Left kidney (tissue), 2 donors: ENCODE results near the gene TCOF1. TPM values are rescaled to one million over a fixed set of nuclear protein-coding genes. Genes with fewer than 3 reads are reported as not detected.
"Not testable (repeated sequence)": the region's sequence is repeated elsewhere in the genome, so short reads cannot be mapped to it uniquely, and the experiment has no call there.

Experiments used
- DNase-seq: peaks from one replicate; pipeline ENCODE4 v3.0.0-alpha.2; 2013
- polyA plus RNA-seq: library from polyadenylated mRNA; unstranded; fragments of 120-200 nt; gene quantifications from one replicate; pipeline ENCODE4 v1.2.1, GENCODE V29; 2013; ENCODE audit not compliant: insufficient read length

TCOF1 gene
- polyA plus RNA-seq, 1 donor: 33.9 TPM

DNA sequence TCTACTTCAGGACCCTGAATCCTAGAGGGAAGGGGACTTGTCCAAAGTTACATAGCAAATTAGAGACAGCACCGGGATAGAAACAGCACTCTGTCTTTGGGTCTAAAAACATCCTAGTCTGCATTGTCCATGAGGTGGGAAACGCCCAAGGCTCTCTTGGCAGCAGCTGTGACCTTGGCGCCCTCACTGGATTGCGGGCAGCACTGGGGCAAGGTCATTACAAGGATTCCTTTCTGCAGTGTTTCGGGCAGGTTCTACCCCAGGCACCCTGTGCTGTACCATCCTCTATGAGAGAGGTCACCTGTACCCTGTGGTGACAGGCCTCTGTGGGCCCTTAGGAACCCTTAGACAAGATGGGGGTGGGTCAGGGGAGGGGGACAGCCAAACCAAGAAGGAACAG, 46.6 kb downstream of the TCOF1 start:
- DNase-seq: no peak

DNA sequence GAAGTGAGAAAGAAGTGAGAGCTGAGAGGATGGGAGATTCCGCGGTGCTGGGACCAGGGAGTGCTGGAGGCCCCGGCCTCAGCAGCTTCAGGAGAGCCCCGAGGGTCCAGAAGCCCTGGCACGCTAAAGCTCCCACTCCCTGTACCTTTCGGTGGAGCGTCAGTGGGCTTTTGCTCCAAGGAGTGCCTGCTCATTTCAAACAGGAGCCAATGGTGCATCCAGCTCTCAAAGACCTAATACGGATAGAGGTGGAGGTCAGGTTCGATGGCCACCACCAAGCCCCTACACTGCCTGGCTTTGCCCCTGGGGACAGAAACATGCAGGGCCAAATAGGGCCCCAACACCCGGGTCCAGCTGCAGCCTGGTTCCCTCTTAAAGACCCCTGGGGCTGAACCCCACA, 47.0 kb downstream of the TCOF1 start:
- DNase-seq: no peak

DNA sequence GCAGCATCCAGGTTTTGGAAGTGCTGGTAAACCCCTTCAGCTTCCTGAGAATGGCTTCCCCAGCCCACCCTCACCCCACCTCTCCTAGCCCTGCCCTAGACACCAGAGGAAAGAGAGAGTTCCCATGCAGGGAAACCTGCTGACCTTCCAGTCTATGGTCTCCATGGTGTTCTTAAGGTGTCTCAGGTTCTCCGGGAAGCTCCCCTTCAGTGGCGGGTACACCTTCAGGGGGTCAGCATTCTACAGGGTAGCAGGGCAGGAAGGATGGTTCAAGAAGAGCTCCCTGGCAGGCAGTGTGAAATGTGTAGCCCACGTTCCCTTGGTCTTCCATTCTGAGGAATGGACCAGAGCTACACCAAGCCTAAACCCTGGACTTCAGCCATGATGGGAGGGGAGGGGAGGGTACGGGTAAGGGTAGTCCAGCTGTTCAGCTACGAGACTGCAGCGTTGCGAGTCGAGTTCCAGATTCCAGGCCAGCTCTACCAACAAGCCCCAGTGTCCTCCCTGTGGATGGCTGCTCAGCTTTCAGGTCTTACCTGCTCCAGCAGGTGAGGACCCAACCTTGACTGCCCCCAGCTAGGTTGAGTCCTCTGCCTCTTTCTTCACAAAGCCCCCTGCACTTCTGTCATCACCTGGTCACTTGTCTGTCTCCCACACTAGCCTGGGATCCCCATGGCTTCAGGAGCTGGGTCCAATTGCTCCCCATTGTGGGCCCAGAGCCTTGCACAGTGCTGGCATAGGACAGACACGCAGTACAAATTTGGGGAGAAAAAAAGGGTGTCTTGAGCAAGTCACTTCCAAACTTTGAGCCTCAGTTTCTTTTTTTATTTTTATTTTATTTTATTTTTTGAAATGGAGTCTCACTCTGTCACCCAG, 47.7 kb downstream of the TCOF1 start:
- no peak for DNase-seq

DNA sequence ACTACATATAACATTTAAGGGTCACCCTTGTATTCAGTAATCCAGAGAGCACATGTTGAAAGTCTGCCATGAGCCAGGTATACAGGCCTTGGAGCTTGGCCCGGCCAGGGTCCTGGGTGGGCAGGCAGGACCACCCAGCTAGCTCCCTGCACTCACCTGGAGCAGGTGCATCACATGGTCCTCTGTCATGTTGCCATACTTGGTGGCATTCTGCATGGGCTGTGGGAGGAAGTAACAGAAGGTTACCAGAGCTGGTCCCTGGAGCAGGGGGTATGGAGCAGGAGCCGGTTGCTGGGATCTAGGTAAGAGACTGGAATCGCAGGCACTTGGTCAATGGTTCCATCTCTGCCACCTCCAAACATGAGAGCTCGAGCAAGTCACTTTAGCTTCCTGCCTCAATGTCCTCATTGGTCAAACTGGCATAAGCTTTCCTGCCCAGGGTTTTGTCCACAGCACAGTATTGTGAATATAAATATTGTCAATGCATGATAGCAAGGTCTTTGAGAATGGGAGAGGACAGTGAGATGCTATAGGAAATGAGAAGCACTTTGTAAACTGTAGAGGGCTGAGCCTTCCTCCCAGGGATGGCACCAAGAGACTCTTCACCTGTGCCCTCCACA, 48.7 kb downstream of the TCOF1 start:
- no peak for DNase-seq

DNA sequence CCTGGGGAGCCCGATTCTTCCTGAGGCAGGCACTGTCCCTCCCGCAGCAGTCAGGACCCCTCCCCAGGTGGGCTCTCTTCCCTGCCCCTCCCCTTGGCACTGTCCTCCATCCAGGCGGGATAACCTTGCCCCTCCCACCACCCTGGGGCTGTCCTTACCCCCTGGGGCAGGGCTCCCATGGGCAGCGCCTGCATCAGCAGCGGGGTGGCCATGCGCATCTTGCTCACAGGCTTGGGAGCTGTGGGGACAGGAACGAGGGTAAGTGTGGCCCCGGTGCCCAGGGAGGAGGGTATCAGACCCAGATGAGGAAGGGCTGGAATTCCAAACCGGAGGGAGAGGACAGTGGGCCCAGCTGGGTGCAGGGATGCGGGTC, 49.2 kb downstream of the TCOF1 start:
- DNase-seq: no peak

DNA sequence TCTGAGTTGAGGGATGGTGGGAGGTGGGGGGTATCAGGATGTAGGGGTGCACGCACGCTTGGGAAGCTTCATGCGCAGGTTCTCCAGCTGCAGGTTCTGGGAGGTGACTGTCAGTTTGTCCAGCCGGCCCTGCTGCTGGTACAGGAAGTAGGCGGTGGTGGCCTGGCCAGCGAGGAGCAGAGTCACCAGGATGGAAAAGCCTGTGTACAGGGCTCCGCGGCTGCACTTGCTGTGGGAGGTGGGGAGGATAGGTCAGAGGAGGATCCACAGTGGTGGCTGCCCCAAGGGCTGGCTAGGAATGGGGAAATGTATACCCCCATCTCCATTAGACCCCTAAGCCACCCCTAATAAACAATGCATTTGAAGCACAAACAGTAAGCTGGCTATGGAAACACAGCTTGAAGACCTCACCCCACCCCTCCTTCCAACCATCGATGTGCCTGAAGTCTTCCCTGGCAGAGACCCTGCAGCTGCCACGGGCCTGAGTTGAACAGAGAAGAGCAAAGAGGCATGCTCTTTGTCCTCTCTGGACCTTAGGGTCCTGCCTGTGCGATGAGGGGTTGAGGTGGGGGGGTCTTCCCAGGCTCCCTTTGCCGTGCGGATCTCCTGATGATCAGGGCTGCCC, 49.7 kb downstream of the TCOF1 start:
- no peak for DNase-seq

DNA sequence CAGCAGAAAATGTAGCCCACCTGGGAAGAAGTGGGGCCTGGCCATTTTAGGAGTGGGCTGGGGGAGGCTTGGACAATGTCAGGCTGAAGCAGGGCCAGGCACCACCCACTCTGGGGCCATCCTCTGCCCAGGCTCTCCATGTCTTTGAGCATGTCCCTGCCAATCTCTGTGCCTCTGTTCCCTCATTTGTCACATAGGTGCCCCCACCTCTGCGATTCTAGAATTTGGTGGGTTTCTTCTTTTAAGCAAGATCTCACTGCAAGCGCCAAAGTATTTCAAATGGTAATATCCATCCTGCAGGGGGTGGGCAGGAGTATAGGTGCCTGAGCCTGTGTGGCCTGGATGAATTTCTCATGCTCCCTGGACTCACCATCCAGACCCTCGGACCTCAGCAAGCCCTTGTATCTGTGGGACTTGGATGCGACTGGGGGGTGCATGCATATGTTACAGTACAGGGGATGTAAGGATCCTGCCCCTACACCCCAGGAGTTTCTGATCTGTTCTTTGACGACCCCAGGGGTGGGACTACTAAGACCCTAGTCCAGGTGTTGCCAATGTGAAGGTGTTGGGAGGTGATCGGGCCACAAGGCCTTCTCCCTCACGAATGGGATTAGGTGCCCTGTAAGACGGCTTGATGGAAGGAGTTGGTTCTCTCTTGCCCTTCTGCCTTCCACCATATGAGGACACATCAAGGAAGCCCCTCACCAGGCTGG, 50.9 kb downstream of the TCOF1 start:
- no peak for DNase-seq

DNA sequence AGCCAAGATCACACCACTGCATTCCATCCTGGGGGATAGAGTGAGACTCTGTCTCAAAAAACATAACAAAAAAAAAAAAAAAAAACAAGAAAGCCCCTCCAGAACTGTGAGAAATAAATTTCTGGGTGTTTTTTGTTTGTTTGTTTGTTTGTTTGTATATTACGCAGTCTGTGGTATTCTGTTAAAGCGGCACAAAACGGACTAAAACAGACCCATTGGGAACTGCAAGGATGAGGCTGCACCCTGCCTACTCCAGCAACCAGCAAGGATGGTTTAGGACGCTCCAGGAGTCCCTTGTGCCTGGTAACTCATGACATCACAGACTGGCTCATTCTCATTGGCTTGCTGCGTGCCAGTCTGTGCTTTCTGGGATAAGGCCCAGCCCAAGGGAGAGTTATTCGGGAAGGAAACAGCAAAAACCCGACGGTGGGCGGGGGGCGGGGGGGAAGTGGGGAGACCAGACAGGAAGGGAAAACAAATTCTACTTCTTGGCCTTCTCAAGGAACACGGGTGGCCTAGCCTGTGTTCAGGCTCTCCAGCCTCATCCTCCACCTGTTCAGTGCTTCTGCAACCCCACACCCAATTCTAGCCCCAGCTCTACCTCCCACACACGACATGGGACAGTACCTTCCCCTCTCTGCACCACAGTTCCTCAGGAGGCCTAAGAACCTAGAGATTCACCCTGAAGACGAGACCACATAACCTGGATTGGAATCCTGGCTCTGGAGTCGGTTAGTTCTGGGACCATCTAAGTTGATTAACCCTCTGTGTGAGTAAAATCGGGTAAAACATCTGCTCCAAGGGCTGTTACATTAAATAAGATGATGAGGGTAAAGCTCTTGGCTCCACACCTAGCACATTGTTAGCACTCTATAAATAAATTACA, 52.4 kb downstream of the TCOF1 start:
- peak; percentile 85 for DNase-seq

DNA sequence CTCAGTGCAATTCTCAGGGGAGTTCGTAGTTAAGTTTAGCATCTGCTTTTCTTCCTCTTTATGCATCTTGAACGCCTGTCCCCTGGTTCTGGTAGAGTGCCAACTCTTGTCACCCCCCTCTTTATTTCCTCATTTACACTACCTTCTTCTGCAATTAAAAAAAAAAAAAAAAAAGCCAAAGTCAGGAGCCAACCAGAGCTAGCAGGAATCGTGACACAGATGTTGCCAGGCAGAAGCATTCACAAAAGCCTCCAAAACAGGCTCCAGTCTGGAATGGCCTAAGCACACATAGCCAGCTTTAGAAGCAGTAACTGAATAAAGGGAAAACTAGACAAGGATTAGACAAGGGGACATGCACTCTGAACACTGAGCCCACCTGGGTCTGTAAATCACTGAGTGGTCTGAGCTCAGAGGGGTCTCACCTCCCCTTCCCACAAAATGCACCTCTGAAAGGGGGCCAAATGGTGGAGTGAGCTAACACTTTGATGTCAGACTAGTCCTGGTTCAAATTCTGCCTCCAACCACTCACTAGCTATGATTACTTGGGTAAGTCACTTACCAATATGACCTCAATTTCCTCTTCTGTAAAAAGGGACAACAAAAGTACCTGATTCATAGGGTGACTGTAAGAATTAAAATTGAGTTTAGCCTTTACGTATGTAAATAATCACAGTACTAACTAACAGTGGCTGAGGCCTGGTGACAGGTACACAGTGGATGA, 53.2 kb downstream of the TCOF1 start:
- DNase-seq: peak; percentile 77

DNA sequence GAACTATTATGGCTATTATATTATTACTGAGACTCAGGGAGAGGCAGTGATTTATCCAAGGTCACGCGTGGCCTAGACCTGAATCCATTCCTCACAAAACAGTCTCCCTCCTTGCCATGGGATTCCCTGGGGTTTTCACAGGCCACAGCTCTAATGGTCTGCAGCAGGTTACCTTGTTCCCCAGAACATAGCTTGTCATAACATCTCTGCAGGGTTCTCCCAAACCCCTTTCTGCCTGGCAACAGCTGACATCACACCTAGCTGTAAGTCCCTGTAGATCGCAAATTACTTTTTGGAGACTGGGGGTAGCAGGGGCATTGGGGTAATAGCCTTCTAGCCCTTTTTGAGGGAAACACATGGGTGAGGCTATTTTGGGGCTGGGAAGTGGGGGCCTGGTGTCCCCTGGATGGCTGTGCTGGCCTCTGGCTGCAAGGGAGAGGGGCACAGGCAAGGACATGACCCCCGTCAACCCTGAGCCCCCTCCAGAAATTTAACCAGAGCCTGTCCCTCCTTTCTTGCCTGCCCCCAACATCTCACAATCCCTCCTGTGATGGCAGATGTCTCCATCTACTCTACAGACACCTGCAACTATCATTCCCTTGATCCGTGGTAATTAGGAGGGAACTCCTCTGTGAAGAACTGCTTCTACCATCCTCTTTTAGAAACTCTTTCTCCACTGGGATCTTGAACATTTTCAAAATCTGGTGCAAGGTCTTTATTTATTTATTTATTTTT, 53.9 kb downstream of the TCOF1 start:
- DNase-seq: no peak

DNA sequence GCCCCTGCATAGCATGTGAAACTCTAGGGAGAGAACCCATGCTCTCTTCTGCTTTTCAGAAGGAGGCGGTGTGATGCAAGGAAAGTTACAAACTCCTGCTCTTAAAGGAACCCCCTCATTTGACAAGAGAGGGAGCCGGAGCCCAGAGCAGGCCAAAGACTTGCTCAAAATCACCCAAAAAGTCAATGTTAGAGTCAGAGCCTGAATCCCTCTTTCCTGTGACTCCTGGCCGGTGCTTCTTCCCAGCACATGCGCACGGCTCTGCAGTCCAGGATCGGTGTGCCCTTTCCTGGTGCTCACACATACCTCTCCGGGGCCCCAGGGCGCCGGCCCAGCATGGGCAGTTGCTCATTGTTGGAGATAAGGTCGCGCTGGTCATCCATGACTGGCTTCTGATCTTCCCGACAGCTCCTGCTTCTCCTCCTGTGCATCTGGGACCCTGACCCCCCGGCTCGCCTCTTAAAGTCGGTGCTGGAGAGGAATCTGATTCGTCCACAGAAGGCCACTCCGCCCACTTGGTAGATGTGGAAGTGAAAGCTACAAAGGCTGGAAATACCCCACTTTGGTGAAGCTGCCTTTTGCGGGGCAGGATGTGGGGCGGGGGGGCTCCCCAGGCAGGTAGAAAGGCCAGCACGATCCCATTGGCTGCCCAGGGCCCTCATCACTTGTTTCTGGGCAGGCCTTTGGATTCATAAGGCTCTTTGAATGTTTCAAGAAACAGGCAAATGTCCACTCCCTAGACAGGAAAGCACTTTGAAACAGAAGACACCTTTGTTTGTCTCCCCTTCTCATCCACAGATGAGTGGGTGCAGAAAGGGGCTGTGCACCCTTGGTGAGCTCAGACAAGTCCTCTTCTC, 55.0 kb downstream of the TCOF1 start, which contains the start of gene CD74:
TSS of gene CD74 (minus strand) at position 592 of the 857 bp plus-strand sequence. CDS start at position 431, 161 bp downstream.
- DNase-seq: peak; percentile 77

DNA sequence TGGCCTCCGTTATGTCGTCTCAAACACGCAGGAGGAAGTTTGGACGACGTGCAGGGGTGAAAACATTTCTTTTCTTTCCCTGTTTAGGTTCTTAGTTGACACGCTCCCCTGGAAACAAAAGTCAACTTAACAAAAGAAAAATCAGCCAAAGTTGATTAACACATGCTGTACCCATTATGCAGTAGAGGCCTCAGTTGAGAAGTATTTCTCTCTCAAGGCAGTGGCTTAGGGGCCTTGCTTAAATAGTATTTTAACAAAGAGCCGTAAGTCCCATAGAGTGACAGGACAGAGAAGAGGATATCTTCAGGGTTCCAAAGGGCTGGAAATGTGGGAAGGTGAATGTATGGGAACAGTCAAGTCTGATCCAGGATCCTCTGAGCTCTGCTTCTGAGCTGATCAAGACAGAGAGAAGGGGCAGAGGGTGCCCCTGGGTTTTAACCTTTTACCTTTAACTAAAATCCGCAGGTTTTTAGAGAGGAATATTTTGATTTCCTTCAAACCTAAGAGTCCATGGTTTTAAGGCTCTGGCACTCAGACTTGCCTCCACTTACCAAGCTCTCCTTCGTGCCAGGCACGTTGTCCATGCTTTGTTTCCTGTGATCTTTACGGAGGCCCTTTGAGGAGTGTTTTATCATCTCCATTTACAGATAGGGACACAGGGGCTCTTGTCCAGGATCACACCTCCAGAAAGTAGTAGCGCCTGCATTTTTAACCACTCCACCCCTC, 55.8 kb downstream of the TCOF1 start:
- DNase-seq: peak; percentile 17

DNA sequence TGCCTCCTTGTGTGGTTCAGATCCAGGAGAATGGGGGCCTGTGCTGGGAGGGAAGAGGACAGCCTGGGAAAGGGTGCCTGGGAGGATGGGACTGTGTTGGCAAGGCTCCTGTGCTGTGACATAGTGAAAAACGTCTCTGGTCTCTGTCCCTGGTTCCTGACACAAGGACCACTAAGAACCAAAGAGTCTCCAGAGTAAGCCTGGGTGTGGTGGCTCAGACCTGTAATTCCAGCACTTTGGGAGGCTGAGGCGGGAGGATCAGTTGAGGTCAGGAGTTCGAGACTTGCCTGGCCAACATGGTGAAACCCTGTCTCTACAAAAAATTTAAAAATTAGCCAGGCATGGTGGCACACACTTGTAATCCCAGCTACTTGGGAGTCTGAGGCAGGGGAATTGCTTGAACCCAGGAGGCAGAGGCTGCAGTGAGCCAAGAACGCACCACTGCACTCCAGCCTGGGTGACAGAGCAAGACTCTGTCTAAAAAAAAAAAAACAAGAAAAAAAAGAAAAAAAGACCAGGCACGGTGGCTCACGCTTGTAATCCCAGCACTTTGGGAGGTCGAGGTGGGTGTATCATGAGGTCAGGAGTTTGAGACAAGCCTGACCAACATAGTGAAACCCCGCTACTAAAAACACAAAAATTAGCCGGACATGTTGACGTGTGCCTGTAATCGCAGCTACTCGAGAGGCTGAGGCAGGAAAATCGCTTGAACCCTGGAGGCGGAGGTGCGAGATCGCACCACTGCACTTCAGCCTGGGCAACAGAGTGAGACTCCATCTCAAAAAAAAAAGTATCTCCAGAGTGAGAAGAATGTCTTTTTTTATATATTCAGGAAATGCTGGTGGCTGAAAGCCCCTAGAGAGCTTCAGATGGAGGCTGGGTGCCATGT, 56.6 kb downstream of the TCOF1 start:
- DNase-seq: not testable (repeated sequence)

DNA sequence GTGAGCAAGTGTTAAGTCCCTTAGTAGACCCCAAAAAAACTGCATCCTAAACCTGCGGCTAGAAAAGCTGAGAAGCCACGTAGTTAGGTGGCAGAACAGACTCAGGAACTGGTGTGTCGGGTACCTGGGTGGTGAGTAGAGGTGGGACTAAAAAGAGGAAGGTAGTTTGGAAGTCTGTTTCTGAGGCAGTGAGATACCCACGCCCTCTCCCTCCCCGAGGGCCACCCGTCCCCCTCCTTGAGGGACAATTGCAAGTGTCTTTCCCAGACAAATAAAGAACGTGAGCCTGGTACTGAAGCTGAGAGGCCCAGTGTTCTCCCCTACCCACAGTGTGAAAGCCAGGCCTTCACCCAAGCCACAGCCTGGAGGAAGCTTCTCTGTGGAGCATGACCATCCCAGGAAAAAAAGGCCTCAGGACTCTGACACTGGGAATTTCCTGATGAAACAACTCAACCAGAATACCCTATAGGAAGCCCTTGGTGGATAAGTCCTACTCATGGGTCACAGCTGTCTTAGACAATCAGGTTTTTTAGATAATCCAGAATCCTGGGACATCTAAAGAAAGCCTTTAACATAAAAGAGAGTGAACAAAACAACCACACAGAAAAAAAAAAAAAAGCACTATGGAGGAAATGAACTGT, 62.3 kb downstream of the TCOF1 start:
- no peak for DNase-seq

DNA sequence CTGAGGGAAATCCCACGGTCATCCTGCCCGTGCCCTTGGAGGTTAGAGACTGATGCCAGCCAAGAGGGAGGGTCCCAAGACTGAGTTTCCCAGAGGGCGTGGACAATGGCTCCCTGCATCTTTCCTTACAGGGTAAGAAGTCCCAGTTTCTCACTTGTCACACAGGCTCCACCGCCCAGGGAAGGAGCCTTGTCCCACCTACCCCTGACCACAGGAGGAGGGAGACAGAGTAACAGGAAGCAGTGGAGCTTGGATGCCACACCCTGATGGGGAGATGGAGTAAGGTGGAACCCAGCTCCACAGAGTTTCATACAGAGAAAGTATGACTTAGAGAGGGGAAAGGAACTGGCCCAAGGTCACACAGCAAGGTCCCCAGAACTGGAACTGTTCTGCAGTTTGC, 64.6 kb downstream of the TCOF1 start:
- no peak for DNase-seq

DNA sequence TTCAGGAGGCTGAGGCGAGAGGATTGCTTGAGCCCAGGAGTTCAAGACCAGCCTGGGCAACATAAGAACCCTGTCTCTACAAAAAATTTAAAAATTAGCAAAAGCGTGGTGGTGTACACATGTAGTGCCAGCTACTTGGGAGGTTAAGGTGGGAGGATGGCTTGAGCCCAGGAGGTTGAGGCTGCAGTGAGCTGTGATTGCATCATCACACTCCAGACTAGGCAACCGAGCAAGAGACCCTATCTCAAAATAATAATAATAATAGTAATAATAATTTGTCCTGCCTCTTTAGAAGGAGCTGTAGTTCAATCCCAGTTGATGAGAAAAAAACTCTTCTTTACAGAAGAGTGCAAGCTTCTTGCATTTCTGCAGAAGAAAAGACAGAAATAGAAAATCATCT, 65.3 kb downstream of the TCOF1 start:
- no peak for DNase-seq

DNA sequence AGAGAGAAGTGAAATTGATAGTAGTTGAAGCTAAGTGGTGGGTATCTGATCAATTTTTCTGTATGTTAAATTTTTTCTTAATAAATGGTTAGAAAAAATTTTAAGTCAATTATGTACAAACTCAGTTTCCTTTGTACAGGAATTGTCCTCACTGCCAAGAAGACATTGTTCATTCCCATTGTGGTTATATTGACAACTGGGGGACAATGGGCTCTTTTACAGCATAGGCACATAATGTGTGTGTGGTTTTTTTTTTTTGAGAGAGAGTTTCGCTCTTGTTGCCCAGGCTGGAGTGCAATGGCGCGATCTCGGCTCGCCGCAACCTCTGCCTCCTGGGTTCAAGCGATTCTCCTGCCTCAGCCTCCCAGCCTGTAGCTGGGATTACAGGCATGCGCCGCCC, 68.7 kb downstream of the TCOF1 start:
- not testable (repeated sequence) for DNase-seq
